ENCODE results near the gene RNASE8. TPM values are rescaled to one million over a fixed set of nuclear protein-coding genes. Genes with fewer than 3 reads are reported as not detected.
A peak's percentile ranks its signal among the peaks of the same experiment; 100 is the strongest.

The RNASE8 gene
- total and polyA plus RNA-seq, 2 of the 8 experiments (the other 6 are each of a cell fraction or from before 2014, with no cell fraction given): not detected

DNA sequence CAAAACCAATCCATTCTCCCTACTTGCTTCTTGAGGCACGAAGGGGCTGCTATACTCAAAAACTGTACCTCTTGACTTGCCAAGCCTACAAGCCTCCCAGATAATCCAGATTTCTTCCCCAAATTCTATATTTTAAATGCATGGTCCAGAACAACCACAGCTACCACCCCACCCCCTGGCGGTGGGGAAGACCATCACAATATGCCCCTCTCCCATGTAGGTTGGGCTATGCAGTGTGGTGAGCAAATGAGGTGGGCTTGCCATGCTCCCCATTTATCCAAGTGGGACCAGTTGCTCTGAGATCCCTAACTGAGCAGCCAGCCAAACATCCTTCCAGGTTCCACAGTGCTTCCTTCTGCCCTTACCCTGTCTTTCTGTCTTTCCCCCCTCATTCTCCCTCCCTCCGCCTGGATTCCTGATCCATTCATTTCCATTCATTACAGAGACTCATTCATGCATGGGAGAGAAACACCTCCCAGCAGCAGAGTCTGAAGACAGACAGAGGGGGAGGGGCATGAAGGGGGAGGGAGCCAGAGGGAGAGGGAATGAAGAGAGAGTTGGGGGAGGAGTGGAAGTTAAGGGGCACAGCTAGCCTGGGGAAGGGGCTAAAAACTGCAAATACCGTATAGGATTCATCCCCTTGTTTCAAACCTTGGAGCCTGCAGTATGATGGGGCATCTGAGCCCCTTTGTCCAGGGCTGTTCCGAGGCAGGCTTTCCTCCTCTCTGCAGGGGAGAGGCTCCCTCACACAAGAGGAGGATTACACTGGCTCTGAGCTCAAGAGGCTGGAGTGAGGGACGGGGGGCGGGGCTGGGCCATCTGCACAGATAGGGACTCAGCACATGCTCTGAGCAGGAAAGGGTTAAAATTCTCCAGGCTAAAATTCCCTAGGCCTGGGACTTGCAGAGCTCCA, 36.4 kb downstream of the RNASE8 start (continued):
- TF ChIP-seq RAD21 (IDR thresholded peaks at IDR 0.05 in 1 of 2, conservative IDR thresholded peaks at IDR 0.05 in 1 of 2; ENCODE audit: low read depth in 2 of 2, low read length in 2 of 2): no peak; a peak in 1 of 4 replicates
- TF ChIP-seq KDM4A (IDR thresholded peaks at IDR 0.05; ENCODE audit: low read depth, low read length, severe bottlenecking): no peak
- TF ChIP-seq KDM1A (IDR thresholded peaks at IDR 0.05; ENCODE audit: borderline replicate concordance, low read length): peak; percentile 59; the same call in 1 of the 2 replicates
- TF ChIP-seq, protein P1, sequence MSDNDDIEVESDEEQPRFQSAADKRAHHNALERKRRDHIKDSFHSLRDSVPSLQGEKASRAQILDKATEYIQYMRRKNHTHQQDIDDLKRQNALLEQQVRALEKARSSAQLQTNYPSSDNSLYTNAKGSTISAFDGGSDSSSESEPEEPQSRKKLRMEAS (IDR thresholded peaks at IDR 0.05): peak; percentile 81; the same call in 1 of the 2 replicates
- TF ChIP-seq RBBP5 (IDR thresholded peaks at IDR 0.05; ENCODE audit: borderline replicate concordance, low read depth, low read length): peak; percentile 94
- no peak for TF ChIP-seq JUN (IDR thresholded peaks at IDR 0.05; ENCODE audit: low read depth, low read length)
- TF ChIP-seq TAF1 (IDR thresholded peaks at IDR 0.05; ENCODE audit: low read depth, low read length): 0 out of 2 replicates have a peak, but pooled peaks have one; percentile 28
- TF ChIP-seq, protein P2, sequence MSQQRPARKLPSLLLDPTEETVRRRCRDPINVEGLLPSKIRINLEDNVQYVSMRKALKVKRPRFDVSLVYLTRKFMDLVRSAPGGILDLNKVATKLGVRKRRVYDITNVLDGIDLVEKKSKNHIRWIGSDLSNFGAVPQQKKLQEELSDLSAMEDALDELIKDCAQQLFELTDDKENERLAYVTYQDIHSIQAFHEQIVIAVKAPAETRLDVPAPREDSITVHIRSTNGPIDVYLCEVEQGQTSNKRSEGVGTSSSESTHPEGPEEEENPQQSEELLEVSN (IDR thresholded peaks at IDR 0.05): no peak
